HG02852 (cell line): ENCODE results near the gene CD48.
"Not testable (repeated sequence)": the region's sequence is repeated elsewhere in the genome, so short reads cannot be mapped to it uniquely, and the experiment has no call there.

Source experiments
- ATAC-seq: cut with Tn5 transposase; IDR thresholded peaks from one replicate; pipeline ENCODE4 v1.9.1; 2021; ENCODE audit warnings: mild to moderate bottlenecking, moderate library complexity; ENCODE audit not compliant: unreplicated experiment

The CD48 gene

DNA sequence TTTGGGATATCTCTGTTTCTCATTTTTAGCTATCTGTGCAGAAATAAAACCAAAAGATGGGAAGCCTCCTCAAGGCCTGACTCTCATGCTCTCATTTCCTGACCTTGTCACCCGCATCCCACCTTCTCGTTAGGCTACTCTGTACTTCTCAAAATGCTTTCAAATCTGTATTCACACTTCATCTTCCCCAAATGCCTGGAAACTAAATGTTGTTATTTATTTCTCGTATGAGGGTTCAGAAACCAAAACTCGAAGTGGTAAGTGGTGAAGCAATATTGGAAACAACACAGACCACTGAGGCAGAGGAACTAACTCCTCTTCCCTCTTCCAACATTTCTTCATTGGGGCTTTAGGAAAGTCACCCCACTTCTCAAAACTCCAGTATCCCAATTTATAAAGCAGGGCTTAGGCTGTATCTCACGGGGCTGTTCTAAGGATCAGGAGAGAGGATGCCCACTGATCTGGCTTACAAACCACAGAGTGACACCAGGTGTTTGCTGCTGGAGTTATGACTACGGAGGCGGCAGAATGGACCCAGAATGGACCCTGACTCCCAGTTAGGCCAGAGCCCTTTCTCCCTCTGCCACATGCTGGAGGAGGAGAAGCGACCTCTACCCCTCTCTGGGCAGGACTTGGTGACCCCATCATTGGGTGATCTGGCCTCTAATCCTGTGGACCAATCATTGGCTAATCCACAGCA lies 31.0 kb upstream of the CD48 start:
- ATAC-seq, result no peak

DNA sequence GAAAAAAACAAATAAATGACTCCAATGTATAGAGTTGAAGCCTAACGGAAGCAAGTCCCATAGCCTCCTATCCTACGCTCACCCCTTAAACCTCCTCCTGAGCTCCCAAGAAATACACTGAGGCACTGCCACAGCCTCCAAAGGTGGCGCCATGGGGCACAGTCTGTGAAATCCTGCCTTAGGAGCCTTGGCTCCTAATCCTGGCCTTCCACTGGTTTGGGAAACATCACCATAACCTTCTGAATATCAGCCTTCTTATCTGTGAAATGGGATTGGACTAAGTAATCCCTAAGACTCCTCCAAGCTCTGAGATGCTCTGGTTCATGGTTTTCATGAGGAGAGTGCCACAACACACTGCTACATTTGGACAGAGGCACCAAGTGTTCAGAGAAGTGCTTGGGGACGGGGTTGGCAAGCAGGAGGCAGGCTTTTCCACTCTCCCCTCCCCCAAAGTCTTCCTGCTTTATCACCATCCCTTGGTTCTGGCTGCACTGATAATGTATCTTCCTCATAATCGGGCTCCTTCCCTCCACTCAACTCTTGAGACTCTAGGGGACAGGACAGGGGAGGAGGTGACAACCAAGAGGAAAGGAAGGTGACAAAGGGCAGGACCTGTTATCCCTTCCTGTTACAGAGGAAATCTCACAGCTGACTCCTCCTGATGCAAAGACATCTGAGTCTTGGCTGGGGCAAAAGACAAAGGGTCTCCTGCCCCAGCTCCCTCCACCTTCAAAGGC lies 30.2 kb upstream of the CD48 start:
- no peak for ATAC-seq

DNA sequence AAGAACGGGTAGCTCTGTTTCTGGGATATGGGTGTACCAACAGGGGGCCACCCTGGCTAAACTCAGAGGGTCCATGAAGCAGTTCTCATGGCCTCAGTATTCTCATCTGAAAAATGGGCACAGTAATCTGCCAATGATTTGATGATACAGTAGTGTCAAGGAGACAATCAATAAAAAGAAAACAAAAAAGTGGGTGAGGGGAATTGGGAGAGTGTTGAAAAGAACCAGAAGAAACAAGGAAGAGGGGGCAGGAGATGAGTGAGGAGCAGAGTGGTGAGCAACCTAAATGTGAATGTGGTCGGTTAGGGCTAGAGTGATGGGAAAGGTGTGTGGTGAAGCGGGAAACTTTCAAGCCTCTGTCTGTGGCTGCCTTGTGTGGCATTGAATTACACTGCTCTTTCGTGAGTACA lies 29.5 kb upstream of the CD48 start:
- ATAC-seq, result no peak

GRCh38 chr1:160740133-160740688 lies 28.6 kb upstream of the CD48 start:
- ATAC-seq, result peak; percentile 35

- ATAC-seq, result peak; percentile 73
These were observed 27.5 kb upstream of the CD48 start, which contains the start of gene SLAMF7 for GRCh38 chr1:160739098-160739511. SLAMF7 (plus strand) TSS chr1:160739247; CDS start chr1:160739302, 55 bp downstream.

GRCh38 chr1:160738271-160738670 lies 26.6 kb upstream of the CD48 start:
- no peak for ATAC-seq

DNA sequence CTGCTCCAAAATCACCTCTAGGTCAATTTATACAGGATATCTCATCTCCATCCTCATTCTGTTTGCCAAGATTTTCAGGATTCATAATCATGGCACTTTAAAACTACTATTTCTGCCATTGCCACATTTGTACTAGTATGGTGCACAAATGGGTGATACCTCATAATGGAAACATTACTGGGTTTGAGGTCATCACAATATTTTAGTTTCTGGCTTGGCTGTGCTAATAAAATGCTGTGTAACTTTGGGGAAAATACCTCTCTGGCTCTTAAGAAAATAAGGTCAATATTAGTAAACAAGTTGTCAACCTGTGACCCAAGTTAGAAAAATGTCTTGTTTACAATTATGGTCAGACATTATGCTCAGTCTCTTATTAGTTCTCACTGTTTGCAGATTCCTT lies 22.7 kb upstream of the CD48 start:
- no peak for ATAC-seq

DNA sequence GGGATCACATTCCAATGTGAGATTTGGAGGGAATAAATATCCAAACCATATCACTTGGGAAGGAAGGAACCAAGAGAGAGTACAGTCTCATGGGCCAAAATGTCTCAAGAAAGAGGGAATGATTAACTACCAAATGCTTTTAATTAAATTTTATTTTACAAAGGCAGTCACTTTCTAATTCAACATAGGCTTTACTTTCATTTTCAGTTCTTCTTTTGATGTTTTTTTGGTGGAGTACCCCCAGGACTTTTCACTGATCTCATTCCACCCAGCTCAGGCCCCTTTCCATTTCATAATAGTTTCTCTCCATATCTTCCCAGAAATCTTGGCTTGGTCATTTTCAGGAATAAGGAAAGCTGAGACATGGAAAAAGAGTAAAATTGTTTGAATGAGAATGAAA lies 22.3 kb upstream of the CD48 start:
- no peak for ATAC-seq

GRCh38 chr1:160731990-160732389 lies 20.4 kb upstream of the CD48 start:
- peak; percentile 80 for ATAC-seq

GRCh38 chr1:160731564-160731963 lies 19.9 kb upstream of the CD48 start:
- not testable (repeated sequence) for ATAC-seq

DNA sequence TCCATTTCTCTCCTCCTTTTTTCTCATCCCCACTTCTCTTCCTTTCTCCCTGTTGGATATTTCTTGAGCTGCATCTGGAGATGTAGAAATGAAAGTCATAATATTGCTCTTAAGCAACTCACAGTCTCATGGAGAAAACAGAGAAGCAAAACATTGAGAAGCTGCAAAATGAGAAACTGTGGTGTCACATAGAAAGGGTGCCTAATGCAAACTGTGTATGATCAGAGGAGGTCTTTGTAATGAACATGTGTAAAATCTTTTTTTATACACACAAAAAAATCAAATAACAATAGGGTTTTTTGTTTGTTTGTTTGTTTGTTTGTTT lies 15.7 kb upstream of the CD48 start:
- no peak for ATAC-seq

DNA sequence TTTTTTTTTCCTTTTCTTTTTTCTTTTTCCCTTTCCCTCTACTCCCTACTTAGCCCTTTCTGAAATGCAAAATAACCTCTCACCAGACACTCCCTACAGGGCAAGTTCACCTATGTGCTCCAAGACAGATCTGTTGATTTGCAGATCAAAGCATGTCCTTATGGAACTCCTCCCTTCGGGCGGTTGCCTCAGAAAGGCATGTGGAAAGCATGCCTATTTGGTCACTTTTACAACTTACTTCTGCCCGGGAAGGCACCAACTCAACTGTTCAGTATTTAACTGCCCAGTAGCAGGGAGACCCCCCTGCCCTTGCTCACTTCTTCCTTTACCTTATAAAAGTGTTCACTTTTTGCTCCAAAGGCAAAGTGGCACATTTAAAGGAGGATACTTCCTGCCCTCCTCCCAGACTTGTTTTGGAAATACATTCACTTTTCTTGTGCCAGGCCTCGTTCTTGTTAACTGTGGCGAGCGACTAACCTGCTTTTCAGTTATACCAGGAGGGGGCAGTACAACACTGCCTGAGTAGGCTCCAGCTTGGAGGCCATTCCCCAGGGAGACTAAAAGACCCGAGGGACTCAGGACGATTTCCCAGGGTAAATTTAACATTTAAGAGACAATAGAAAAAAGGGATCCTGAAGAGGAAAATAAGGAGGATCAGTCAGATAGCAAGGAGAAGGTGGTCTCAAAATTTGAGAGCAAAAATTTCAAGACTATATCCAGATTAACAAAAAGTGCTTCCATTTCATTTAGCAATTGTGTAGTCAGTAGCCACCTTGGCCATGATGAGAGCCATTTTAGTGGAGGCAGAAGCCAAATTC lies 15.1 kb upstream of the CD48 start:
- ATAC-seq, result peak; percentile 49

- ATAC-seq, result peak; percentile 31
These were observed 14.5 kb upstream of the CD48 start for GRCh38 chr1:160726114-160726497.

GRCh38 chr1:160724465-160725242 lies 13.0 kb upstream of the CD48 start:
- no peak for ATAC-seq

- no peak for ATAC-seq
These were observed 11.7 kb upstream of the CD48 start for GRCh38 chr1:160723332-160723731.

DNA sequence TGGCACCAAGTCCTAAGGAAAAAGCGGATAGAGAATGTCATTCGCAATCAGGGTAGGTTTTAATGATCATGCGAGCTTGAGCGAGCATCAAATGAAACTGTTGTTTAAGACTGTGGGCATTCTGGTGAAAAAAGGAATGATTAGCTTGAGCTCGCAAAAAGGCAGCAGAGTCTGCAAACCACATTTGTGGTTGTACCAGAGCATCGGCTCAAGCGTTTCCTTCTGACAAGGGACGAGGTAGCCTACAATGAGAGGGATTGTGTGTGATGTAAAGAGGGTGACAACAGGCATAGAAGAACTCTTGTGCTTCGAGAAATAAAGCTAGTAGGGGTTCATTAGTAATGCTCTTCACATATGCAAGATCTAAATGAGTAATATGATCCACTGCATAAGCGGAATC lies 11.1 kb upstream of the CD48 start:
- no peak for ATAC-seq

DNA sequence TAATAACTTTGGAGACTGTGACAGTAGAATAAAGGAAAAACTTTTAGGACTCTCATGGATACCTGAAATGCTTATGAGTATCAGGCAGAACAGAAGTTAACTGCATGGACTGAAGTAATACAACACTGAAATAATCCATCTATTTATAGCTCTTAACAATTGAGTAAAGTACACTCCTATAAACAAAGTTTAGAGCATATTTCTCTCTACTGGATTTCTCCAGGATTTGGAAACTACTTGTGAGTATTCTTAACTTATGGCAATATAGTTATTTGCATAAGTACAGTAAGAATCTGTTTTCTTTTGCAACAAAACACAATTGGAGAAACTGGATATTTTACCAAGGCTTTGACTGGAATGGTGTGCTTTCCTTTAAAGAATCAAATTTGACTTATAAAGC lies 9.9 kb upstream of the CD48 start:
- no peak for ATAC-seq

GRCh38 chr1:160720356-160721085 lies 8.9 kb upstream of the CD48 start:
- no peak for ATAC-seq

DNA sequence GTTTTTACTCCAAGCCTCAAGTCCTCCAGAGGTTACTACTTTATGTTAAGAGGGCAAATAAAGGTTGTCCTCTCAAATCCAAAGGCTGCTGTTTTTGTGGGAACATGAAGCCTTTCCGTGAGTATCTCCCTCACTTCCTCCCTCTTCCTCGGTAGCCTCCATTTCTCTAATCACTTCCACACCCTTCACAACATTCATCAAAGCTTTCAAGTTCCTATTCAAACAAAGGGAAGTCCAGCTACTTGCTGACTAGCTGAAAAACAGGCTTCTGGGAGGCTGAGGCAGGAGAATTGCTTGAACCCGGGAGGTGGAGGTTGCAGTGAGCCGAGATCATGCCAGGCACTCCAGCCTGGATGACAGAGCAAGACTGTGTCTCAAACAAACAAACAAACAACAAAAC lies 6.6 kb upstream of the CD48 start:
- ATAC-seq, result no peak

DNA sequence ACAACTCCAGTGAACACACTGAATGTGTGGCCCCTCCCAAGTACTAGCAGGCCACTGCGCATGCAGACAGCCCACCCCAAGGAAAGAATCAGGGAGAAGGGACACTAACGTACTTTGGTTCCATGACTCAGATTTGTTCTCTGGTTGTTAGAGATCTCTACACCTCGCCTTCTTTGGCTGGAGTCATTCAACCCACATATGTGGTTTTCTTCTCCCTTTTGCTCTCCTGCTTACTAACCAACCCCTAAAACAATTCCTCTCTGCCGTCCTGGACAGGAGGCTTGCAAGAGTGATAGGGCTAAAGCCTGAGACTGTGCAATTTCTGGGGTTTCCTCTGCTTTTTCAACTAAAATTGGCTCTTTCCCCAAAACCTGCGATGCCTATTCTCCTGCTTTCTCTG lies 5.7 kb upstream of the CD48 start:
- no peak for ATAC-seq
